AG09319 (cell line): Measurements from ENCODE around the gene LCK.

Experiments used
- DNase-seq: peaks from one replicate; pipeline ENCODE4 v3.0.0-alpha.2; 2010; ENCODE audit warnings: low read depth; ENCODE audit errors: extremely low read depth
- TF ChIP-seq, protein P1 (sequence below): IDR thresholded peaks from 2 replicates; pipeline ENCODE4 v1.5.1; 2011; ENCODE audit warnings: low read depth, mild to moderate bottlenecking, inconsistent platforms, low read length, moderate library complexity

The LCK gene

DNA sequence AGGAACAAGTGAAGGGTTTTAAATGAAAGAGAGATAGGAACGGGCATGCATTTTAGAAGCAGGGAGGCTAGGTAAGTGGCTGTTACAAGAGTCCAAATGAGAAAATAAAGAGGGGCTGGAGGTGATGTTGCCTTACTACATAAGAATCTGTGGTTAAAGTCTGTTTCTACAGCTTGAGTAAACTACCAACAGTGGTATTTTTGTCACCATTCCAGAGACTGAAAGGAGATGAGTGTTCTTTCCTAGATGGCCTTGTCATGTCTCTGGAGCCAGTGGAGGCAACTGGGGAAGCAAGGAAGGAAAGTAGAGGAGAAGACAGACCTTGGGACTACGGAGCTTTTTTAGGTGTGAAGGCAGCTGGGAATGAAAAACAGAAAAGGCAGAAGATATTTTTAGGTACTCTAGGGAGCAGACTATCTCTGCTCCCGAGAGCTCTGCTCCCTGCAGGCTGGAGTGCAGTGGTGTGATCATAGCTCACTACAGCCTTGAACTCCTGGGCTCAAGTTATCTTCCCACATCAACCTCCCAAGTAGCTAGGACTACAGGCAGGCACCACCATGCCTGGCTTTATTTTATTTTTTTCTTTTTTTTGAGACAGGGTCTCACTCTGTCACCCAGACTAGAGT lies 53.0 kb downstream of the LCK start:
- DNase-seq: no peak
- TF ChIP-seq, protein P1, sequence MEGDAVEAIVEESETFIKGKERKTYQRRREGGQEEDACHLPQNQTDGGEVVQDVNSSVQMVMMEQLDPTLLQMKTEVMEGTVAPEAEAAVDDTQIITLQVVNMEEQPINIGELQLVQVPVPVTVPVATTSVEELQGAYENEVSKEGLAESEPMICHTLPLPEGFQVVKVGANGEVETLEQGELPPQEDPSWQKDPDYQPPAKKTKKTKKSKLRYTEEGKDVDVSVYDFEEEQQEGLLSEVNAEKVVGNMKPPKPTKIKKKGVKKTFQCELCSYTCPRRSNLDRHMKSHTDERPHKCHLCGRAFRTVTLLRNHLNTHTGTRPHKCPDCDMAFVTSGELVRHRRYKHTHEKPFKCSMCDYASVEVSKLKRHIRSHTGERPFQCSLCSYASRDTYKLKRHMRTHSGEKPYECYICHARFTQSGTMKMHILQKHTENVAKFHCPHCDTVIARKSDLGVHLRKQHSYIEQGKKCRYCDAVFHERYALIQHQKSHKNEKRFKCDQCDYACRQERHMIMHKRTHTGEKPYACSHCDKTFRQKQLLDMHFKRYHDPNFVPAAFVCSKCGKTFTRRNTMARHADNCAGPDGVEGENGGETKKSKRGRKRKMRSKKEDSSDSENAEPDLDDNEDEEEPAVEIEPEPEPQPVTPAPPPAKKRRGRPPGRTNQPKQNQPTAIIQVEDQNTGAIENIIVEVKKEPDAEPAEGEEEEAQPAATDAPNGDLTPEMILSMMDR: no peak

GRCh38 chr1:32305310-32305709 lies 54.2 kb downstream of the LCK start:
- no peak for DNase-seq
- TF ChIP-seq, protein P1: no peak

GRCh38 chr1:32307324-32307723 lies 56.3 kb downstream of the LCK start:
- no peak for DNase-seq

GRCh38 chr1:32309960-32310359 lies 58.9 kb downstream of the LCK start:
- TF ChIP-seq, protein P1: no peak
- no peak for DNase-seq

More at GRCh38 chr1:32307324-32307723, 56.3 kb downstream of the LCK start:
- TF ChIP-seq, protein P1: no peak

- TF ChIP-seq, protein P1: no peak
- no peak for DNase-seq
These were observed 60.8 kb downstream of the LCK start for GRCh38 chr1:32311709-32312393.

GRCh38 chr1:32316903-32317277 lies 65.8 kb downstream of the LCK start:
- TF ChIP-seq, protein P1: no peak
- no peak for DNase-seq

DNA sequence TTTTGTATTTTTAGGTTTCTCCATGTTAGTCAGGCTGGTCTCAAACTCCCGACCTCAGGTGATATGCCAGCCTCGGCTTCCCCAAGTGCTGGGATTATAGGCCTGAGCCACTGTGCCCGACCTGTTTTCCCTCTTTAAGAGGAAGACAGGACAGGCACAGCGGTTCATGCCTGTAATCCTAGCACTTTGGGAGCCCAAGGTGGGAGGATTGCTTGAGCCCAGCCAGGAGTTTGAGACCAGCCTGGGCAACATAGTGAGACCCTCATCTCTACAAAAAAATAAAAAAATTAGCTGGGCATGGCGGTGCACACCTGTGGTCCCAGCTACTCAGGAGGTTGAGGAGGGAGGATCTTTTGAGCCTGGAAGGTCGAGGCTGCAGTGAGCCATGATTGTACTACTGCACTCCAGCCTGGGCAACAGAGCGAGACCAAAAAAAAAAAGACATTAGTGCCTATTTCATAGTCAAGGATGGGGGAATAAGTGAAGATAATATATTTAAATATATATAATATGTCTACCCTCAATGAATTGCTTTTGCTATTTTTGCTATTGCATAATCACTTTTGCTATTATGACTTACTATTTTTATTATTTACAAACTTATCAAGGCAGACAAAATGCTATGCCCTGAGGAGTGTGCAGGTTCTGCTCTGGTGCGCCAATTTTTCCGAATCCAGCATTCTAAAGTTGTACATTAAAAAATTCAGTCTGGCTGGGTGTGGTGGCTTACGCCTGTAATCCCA lies 67.2 kb downstream of the LCK start:
- TF ChIP-seq, protein P1: no peak
- no peak for DNase-seq
